Calu3 (cell line): ENCODE measurements around the gene CACNG3. TPM values are rescaled to one million over a fixed set of nuclear protein-coding genes. Genes with fewer than 3 reads are reported as not detected.
A peak's percentile ranks its signal among the peaks of the same experiment; 100 is the strongest.

Source experiments
- BruUV-seq: library from RNA; stranded (reverse); fragments of 400-500 nt; replicated peaks from 2 replicates; lab custom pipeline; 2021; lab: Mats Ljungman, UMichigan
- CTCF ChIA-PET: fragments of 300-600 bp; sonication (Branson Sonifier 250); formaldehyde crosslinking; loops from one replicate; lab custom pipeline; 2022; ENCODE audit warnings: antibody characterized with exemption; lab: Charles Lee
- DNase-seq: peaks from one replicate; pipeline ENCODE4 v3.0.0; 2022
- H3K27ac Mint-ChIP-seq: one replicate; pipeline ENCODE4 v1.8.0; 2022; ENCODE audit warnings: mixed read lengths; ENCODE audit not compliant: unreplicated experiment
- H3K27me3 Mint-ChIP-seq: one replicate; pipeline ENCODE4 v1.8.0; 2022; ENCODE audit warnings: mixed read lengths; ENCODE audit not compliant: unreplicated experiment
- H3K36me3 Mint-ChIP-seq: one replicate; pipeline ENCODE4 v1.8.0; 2022; ENCODE audit warnings: mild to moderate bottlenecking, moderate library complexity, mixed read lengths; ENCODE audit not compliant: insufficient read depth, unreplicated experiment
- H3K4me1 Mint-ChIP-seq: one replicate; pipeline ENCODE4 v1.8.0; 2022; ENCODE audit warnings: mild to moderate bottlenecking, low read depth, mixed read lengths; ENCODE audit not compliant: unreplicated experiment
- H3K4me3 Mint-ChIP-seq: one replicate; pipeline ENCODE4 v1.8.0; 2022; ENCODE audit warnings: mild to moderate bottlenecking, low read depth, moderate library complexity, mixed read lengths; ENCODE audit not compliant: unreplicated experiment
- H3K9me3 Mint-ChIP-seq: one replicate; pipeline ENCODE4 v1.8.0; 2022; ENCODE audit warnings: low read depth, mixed read lengths; ENCODE audit not compliant: unreplicated experiment
- intact Hi-C: fragments of 100-400 bp; cut with micrococcal nuclease; formaldehyde crosslinking; loops from one replicate; pipeline ENCODE4 v1.10.0; 2022; ENCODE audit not compliant: unreplicated experiment
- total RNA-seq: library from RNA; stranded (reverse); gene quantifications from 2 replicates; pipeline ENCODE4 v1.2.3, GENCODE V29; 2022
- TF ChIP-seq, protein P1 (sequence below): fragments of 200-600 bp; IDR thresholded peaks from one replicate; pipeline ENCODE4 v1.8.0; 2022; ENCODE audit warnings: antibody characterized with exemption; ENCODE audit not compliant: unreplicated experiment

The CACNG3 gene
- total RNA-seq, 1 experiment from 2014 or later: not detected

DNA sequence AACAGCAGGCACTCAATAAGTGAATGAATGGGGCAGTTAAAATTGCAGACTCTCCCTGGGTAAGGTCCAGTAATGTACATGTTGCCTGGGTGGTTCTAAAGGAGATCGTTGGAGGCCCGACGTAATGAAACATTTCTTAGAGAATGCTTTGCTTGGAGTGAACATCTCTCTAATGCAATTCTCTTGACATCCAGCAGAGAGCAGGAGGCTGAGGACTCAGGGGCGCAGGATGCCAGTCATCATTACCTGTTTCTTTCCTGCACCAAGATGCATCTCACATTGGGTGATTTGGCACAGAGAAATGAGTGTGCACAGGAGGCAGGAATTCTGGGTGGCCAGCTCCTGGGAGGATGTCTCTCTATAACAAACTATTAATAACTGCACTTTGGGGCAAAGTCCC, 152.9 kb downstream of the CACNG3 start:
- CTCF ChIA-PET: interaction anchor here (1.2 kb wide), 1 partner anchor 96 kb away, joined by 3 read pairs; no protein-coding TSS in a partner anchor
- no peaks in the 10 kb centered on the region for H3K36me3 Mint-ChIP-seq
- intact Hi-C loops: loop anchor here (1.0 kb wide), 2 partner anchors 90 to 95 kb away; no protein-coding TSS in a partner anchor
- H3K27me3 Mint-ChIP-seq: peaks cover 63% of the 10 kb centered on the region
- no peaks in the 10 kb centered on the region for H3K4me1 Mint-ChIP-seq
- H3K9me3 Mint-ChIP-seq: no peaks in the 10 kb centered on the region
- peak; percentile 12 for DNase-seq
- TF ChIP-seq, protein P1, sequence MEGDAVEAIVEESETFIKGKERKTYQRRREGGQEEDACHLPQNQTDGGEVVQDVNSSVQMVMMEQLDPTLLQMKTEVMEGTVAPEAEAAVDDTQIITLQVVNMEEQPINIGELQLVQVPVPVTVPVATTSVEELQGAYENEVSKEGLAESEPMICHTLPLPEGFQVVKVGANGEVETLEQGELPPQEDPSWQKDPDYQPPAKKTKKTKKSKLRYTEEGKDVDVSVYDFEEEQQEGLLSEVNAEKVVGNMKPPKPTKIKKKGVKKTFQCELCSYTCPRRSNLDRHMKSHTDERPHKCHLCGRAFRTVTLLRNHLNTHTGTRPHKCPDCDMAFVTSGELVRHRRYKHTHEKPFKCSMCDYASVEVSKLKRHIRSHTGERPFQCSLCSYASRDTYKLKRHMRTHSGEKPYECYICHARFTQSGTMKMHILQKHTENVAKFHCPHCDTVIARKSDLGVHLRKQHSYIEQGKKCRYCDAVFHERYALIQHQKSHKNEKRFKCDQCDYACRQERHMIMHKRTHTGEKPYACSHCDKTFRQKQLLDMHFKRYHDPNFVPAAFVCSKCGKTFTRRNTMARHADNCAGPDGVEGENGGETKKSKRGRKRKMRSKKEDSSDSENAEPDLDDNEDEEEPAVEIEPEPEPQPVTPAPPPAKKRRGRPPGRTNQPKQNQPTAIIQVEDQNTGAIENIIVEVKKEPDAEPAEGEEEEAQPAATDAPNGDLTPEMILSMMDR: no peak
- H3K4me3 Mint-ChIP-seq: no peak overlapping the region
- no peak overlapping the region for H3K27ac Mint-ChIP-seq
- no TSS peak for BruUV-seq
